GM12891 (cell line): Measurements from ENCODE around the gene BCL11B.

Experiments
- DNase-seq: peaks from one replicate; pipeline ENCODE4 v3.0.0; 2011; ENCODE audit warnings: low spot score; ENCODE audit not compliant: insufficient read length
- FAIRE-seq: peaks from 2 replicates; lab custom pipeline; 2011; peaks lifted over from hg19 to GRCh38; lab: Jason Lieb, UNC
- PAX5 ChIP-seq: IDR thresholded peaks from 2 replicates; pipeline ENCODE4 v1.6.1; 2011; ENCODE audit warnings: low read length, moderate library complexity, mild to moderate bottlenecking; ENCODE audit not compliant: insufficient read depth, severe bottlenecking
- POLR2A ChIP-seq: IDR thresholded peaks from 2 replicates; pipeline ENCODE4 v1.6.1; 2011; ENCODE audit warnings: low read depth, low read length, control low read depth
- POLR2AphosphoS5 ChIP-seq: IDR thresholded peaks from 2 replicates; pipeline ENCODE4 v1.6.1; 2011; ENCODE audit warnings: low read depth, low read length, control low read depth
- POU2F2 ChIP-seq: IDR thresholded peaks from 2 replicates; pipeline ENCODE4 v1.6.1; 2011; ENCODE audit warnings: low read depth, mild to moderate bottlenecking, control low read depth, low read length, moderate library complexity
- SPI1 ChIP-seq: IDR thresholded peaks from 2 replicates; pipeline ENCODE4 v1.6.1; 2011; ENCODE audit warnings: low read depth, low read length, control low read depth
- TAF1 ChIP-seq: IDR thresholded peaks from 2 replicates; pipeline ENCODE4 v1.6.1; 2011; ENCODE audit warnings: low read depth, low read length, control low read depth

BCL11B gene

GRCh38 chr14:99247772-99248171 is 24.2 kb downstream of the BCL11B start:
- DNase-seq (no peak), FAIRE-seq (no peak)
- TF ChIP-seq POU2F2 (no peak), SPI1 (no peak), POLR2AphosphoS5 (no peak), TAF1 (no peak), POLR2A (no peak), PAX5 (no peak)

DNA sequence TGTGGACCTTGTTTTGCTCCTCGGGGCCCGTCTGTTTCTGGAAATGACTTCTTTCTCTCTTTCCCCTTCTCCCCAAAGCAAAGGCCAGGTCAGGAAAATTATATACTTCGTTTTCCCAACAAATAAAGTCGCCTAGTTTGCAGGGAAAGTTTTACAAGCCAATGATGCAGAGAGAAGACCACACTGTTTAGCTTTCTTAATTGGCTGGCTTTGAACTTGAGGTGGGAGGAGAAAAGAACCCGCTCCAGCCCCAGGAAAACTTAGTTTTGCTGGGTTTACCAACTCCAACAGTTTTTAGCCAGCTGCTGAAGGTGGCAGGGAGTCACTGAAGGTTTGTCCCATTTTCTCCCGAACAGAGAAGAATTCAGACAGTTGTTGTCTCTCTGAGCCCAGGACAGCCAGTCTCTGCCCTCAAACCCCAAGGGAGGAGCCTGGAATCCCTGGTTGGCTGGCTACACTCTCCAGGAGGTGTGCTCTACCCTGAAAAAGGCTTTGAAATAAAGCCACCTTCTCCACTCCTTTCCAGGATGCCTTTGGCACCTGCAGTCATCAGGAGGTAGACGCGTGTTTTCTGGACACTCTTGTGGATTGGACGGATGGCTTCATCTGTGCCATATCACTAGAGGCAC is 24.8 kb downstream of the BCL11B start:
- TF ChIP-seq POLR2A (no peak), SPI1 (no peak), POLR2AphosphoS5 (no peak), PAX5 (no peak), TAF1 (no peak), POU2F2 (no peak)
- FAIRE-seq (no peak), DNase-seq (no peak)

DNA sequence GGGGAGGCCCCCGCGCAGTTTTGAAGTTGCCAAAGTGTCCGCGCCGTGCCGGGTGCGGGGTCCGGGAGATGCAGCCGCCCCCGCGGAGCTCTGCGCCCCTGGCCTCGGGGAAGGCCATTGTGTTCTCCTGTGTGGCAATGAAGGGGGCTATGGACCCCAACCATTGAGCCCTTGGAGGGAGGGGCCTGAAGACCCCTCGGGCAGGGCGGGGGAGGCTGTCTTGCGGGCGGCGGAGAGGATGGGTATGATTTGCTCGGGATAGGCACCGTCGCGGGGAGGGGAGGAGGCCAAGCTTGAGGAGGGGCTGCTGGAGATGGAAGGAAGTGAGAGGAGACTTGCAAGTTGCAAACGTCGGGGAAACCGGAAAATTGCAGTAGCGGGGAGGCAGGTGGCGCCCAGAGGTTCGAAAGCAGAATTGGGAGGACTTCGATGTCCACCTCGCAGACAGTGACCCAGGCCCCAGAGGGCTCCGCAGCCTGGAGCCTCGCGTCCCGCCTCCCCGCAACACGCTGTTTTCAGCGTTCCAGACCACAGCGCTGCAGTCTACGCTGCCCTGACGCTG is 25.4 kb downstream of the BCL11B start:
- no peak for FAIRE-seq
- DNase-seq, result no peak
- TF ChIP-seq PAX5 (no peak), POLR2AphosphoS5 (no peak), POLR2A (no peak), POU2F2 (no peak), TAF1 (no peak), SPI1 (no peak)

GRCh38 chr14:99245564-99246511 is 26.2 kb downstream of the BCL11B start:
- FAIRE-seq, result no peak
- no peak for TF ChIP-seq PAX5
- no peak for TF ChIP-seq POU2F2
- no peak for TF ChIP-seq POLR2AphosphoS5
- no peak for TF ChIP-seq POLR2A
- TF ChIP-seq TAF1, result no peak

DNA sequence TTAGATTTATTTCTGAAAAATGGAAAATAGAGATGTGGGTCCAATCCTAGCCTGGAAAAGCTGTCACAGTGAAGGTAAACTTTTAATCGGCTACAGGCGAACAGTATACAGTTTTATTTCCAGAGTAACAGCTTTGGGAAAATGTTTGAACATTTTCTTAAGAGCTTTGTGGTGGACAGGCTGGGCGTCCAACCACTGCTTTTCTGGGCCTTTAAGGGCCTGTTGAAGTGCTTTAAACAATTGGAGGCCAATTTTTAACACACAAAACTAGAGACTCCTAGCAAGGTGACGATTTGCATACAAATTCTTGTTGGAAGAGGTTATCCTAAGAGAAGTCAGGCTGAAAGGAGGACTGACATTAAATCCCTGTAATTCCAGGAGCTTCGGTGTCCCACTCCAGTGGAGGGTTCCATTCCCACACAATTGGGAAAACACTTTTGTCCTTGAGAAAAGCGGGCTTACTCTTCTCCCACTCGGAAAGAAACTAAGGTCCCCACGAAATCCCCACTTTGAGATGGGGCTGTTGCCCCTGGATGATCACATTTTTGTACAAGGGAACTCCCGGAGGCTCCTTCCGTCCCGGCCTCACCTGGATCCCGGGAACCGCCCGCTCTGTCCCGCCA is 26.9 kb downstream of the BCL11B start:
- no peak for TF ChIP-seq POLR2AphosphoS5
- no peak for TF ChIP-seq SPI1
- TF ChIP-seq POU2F2, result no peak
- FAIRE-seq (no peak), DNase-seq (no peak)

More at GRCh38 chr14:99245564-99246511, 26.2 kb downstream of the BCL11B start:
- DNase-seq, result no peak

DNA sequence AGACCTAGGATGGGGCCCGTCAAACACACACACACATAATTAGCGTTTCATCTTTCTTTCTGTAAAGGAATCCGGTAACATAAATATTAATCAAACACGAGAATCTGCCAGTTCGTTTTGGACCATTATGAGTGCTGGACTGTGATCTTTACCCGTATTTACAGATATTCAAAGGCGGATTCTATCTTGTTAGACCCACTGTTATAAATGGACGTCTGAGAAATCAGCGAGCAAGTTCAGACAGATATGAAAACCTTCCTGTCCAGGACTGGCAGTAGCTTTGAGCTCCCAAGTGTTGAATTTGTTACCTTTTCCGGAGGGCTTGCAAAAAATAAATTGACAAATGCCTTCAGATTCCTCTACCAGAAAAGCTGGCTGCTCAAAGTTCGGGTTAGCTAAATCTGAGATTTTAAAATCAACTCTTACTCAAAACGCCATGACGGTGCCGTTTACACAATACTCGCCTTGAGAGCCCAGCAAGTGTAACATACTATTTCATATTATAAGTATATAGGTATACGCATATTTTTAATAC is 27.6 kb downstream of the BCL11B start:
- FAIRE-seq (no peak), DNase-seq (no peak)
- TF ChIP-seq TAF1 (no peak), POU2F2 (no peak), SPI1 (no peak), POLR2A (no peak), PAX5 (no peak), POLR2AphosphoS5 (no peak)

DNA sequence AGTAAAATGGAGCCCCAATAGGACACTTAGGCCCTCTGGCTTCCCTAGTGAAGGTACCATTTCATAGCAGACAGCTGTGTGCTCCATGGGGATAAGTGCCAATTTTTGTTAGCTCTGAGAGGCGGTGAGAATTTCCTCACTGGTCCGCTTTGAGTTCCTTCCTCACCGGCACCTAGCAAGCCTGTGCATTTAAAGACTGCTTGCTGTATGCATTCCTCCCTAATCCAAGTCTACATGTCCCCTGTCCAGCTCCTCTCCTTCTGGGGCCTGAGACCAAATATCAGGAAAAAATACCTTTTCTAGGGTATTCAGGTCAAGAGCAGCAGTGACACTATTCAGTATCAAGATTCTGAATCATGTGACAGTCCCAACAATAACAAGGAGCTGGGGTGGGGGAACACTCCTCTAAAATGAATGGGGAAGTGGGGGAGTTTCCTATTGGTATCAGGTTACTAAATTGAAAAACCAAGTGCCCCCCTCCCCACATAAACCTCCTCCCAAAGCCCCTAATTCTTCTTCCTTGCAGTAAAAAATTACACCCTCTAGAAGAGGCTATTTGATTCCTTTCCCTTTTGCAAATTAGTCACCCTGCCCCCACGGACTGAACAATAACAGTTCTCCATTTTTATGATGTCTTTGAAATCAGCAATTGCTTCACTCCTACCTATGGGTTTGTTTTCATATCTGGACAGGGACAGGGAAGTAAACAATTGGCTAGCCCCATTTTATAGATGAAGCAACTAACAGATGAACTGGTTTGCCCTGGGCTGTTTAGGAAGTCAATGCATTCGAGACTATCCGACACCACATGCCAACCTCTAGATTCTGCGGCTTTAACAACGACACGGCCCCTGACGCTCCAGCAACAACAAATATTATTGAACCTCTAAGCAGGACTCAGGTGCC is 28.9 kb downstream of the BCL11B start:
- TF ChIP-seq SPI1, result no peak
- TF ChIP-seq TAF1, result no peak
- no peak for TF ChIP-seq POLR2A
- no peak for TF ChIP-seq PAX5
- no peak for TF ChIP-seq POLR2AphosphoS5
- TF ChIP-seq POU2F2, result no peak
- DNase-seq (no peak), FAIRE-seq (no peak)

GRCh38 chr14:99242238-99242637 is 29.8 kb downstream of the BCL11B start:
- DNase-seq (no peak), FAIRE-seq (no peak)
- no peak for TF ChIP-seq PAX5
- TF ChIP-seq POU2F2, result no peak
- TF ChIP-seq SPI1, result no peak
- no peak for TF ChIP-seq POLR2A
- TF ChIP-seq POLR2AphosphoS5, result no peak
